ENCODE results near the gene PODXL2.

DNA sequence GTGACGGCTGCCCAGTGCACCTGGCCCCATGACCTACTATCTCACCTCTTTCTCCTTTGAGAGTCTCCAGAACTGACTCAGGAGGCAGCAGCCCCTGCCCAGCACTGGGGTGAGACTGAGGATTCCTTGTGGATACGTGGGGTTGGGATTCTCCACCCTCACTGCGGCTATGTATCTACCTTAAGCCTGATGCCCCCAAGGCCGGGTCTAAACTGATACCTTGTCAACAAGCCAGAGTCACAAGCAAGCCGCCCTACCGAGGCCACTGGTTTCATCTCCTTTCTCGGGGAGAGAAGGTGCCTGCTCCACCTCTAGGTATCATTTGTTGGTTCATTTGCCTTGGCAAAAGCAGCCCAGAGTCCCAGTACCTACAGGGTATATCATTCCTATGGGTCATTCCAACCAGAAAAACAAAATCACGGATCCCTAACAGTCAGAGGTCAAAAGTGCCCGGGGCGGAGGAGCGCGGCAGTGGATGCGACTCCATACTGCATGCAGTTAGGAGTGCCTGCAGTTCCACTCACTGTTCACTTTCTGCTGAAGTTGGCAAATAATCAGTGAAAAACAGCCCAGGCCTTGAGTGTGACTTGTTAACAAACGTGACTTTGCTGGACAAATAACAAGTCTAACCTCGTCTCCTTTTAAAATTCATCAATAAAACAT, 91.3 kb downstream of the PODXL2 start:
- TF ChIP-seq POLR2A (IDR thresholded peaks at IDR 0.05; ENCODE audit: low read depth, low read length) (no peak), SPI1 (IDR thresholded peaks at IDR 0.05; ENCODE audit: low read depth, low read length) (no peak), POLR2AphosphoS5 (IDR thresholded peaks at IDR 0.05; ENCODE audit: low read depth, low read length) (no peak), TAF1 (IDR thresholded peaks at IDR 0.05; ENCODE audit: low read depth, low read length) (no peak)
